DOHH2 (cell line): Measurements from ENCODE around the gene CFAP53.

Source experiments
- H3F3A ChIP-seq: fragments of 200-600 bp; sonication (generic), shearing (Covaris generic); 2 replicates; pipeline ENCODE4 v1.6.0; 2016; ENCODE audit warnings: antibody characterized with exemption, mild to moderate bottlenecking; ENCODE audit not compliant: control insufficient read depth, insufficient read depth
- H3K27ac ChIP-seq: fragments of 200-600 bp; sonication (generic); 2 replicates; pipeline ENCODE4 v1.5.1; 2014; ENCODE audit warnings: low read depth, mild to moderate bottlenecking, low read length, moderate library complexity
- H3K27me3 ChIP-seq: fragments of 200-600 bp; sonication (generic); 2 replicates; pipeline ENCODE4 v1.6.1; 2014; ENCODE audit warnings: mild to moderate bottlenecking, low read length, mixed read lengths; ENCODE audit not compliant: control insufficient read depth
- H3K36me3 ChIP-seq: fragments of 200-600 bp; sonication (generic); 2 replicates; pipeline ENCODE4 v1.6.1; 2014; ENCODE audit warnings: mild to moderate bottlenecking, low read length, moderate library complexity, mixed read lengths; ENCODE audit not compliant: control insufficient read depth
- H3K4me1 ChIP-seq: fragments of 200-600 bp; sonication (generic); 2 replicates; pipeline ENCODE4 v1.6.1; 2014; ENCODE audit warnings: mild to moderate bottlenecking, low read length, mixed read lengths; ENCODE audit not compliant: control insufficient read depth
- H3K4me2 ChIP-seq: fragments of 200-600 bp; sonication (generic); 2 replicates; pipeline ENCODE4 v1.6.0; 2014; ENCODE audit warnings: mild to moderate bottlenecking, low read length, moderate library complexity
- H3K4me3 ChIP-seq: fragments of 200-600 bp; sonication (generic); 2 replicates; pipeline ENCODE4 v1.5.1; 2014; ENCODE audit warnings: mild to moderate bottlenecking, low read length, mixed read lengths
- H3K79me2 ChIP-seq: fragments of 200-600 bp; sonication (generic); 2 replicates; pipeline ENCODE4 v1.6.1; 2014; ENCODE audit warnings: mild to moderate bottlenecking, low read length, mixed read lengths; ENCODE audit not compliant: control insufficient read depth
- H3K9me2 ChIP-seq: fragments of 200-600 bp; sonication (generic); replicated peaks from 2 replicates; pipeline ENCODE4 v1.6.1; 2014; ENCODE audit warnings: mild to moderate bottlenecking, low read length, mixed read lengths; ENCODE audit not compliant: control insufficient read depth
- H3K9me3 ChIP-seq: fragments of 200-600 bp; sonication (generic); 2 replicates; pipeline ENCODE4 v1.6.1; 2014; ENCODE audit warnings: antibody characterized with exemption, low read length, mixed read lengths; ENCODE audit not compliant: control insufficient read depth, insufficient read depth
- H4K20me1 ChIP-seq: fragments of 200-600 bp; sonication (generic); 2 replicates; pipeline ENCODE4 v1.6.0; 2014; ENCODE audit warnings: low read depth, mild to moderate bottlenecking, antibody characterized with exemption, low read length, moderate library complexity; ENCODE audit not compliant: control insufficient read depth, insufficient read depth
- EZH2phosphoT487 ChIP-seq: fragments of 200-600 bp; sonication (generic); IDR thresholded peaks from 2 replicates; pipeline ENCODE4 v1.6.1; 2017; ENCODE audit warnings: borderline replicate concordance, mild to moderate bottlenecking, antibody characterized with exemption, low read length, moderate library complexity, mixed read lengths
- TF ChIP-seq, protein P1 (sequence below): fragments of 200-600 bp; sonication (generic); IDR thresholded peaks from one replicate; pipeline ENCODE4 v1.5.1; 2014; ENCODE audit warnings: antibody characterized with exemption, mild to moderate bottlenecking, low read depth, low read length; ENCODE audit not compliant: poor library complexity, severe bottlenecking

CFAP53 gene

DNA sequence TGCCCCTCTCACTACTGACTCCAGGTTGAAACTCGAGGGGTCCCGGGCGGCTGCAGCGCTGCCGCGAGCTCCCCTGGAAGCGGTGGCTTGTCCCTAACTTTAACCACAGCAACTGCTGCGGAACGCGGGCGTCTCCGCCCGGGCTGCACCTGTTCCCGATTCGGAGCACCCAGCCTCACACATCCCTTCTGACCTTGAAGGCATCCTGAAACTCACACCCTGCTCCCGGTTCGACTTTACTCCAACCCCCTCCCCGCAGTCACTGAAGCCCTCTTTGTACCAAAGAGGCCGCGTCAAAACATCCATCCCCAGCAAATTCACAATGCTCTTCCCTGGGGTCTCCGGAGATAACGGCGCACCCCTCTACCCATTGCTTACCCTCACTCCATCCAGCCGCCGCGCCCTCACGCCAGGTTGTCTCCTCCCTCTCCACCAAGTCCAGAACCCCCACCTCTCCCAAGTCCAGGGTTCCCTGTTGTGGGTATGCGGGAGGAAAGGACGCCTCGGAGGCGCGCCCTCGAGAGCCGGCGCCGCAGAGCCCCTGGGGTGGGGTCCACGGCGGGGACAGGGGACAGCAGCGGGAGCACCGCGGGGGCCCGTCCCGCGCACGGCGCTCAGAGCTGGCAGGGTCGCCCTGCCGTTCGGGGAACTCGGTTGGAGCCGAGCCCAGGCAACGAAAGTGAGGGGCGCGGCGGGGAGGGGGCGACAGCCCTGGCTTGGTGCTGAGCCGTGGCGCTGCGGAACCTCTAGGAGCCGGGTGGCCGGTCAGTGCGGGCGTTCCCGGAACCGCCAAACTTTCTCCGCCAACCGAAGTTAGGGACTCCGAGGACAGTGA, 72.3 kb downstream of the CFAP53 start:
- no peaks in the 10 kb centered on the region for H3K9me3 ChIP-seq
- no peaks in the 10 kb centered on the region for H3K9me2 ChIP-seq
- peaks cover 54% of the 10 kb centered on the region for H3K27me3 ChIP-seq
- H4K20me1 ChIP-seq = no peaks in the 10 kb centered on the region
- no peaks in the 10 kb centered on the region for H3F3A ChIP-seq
- H3K27ac ChIP-seq = no peak overlapping the region
- no peaks in the 10 kb centered on the region for H3K36me3 ChIP-seq
- TF ChIP-seq, protein P1, sequence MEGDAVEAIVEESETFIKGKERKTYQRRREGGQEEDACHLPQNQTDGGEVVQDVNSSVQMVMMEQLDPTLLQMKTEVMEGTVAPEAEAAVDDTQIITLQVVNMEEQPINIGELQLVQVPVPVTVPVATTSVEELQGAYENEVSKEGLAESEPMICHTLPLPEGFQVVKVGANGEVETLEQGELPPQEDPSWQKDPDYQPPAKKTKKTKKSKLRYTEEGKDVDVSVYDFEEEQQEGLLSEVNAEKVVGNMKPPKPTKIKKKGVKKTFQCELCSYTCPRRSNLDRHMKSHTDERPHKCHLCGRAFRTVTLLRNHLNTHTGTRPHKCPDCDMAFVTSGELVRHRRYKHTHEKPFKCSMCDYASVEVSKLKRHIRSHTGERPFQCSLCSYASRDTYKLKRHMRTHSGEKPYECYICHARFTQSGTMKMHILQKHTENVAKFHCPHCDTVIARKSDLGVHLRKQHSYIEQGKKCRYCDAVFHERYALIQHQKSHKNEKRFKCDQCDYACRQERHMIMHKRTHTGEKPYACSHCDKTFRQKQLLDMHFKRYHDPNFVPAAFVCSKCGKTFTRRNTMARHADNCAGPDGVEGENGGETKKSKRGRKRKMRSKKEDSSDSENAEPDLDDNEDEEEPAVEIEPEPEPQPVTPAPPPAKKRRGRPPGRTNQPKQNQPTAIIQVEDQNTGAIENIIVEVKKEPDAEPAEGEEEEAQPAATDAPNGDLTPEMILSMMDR = no peak
- no peak for TF ChIP-seq EZH2phosphoT487
- H3K79me2 ChIP-seq = no peaks in the 10 kb centered on the region
- no peak overlapping the region; the same call in 1 of the 2 replicates for H3K4me3 ChIP-seq
- peak overlapping the region; percentile 44; the same call in 1 of the 2 replicates for H3K4me2 ChIP-seq
- H3K4me1 ChIP-seq = peaks cover 3% of the 10 kb centered on the region; the same call in 1 of the 2 replicates

DNA sequence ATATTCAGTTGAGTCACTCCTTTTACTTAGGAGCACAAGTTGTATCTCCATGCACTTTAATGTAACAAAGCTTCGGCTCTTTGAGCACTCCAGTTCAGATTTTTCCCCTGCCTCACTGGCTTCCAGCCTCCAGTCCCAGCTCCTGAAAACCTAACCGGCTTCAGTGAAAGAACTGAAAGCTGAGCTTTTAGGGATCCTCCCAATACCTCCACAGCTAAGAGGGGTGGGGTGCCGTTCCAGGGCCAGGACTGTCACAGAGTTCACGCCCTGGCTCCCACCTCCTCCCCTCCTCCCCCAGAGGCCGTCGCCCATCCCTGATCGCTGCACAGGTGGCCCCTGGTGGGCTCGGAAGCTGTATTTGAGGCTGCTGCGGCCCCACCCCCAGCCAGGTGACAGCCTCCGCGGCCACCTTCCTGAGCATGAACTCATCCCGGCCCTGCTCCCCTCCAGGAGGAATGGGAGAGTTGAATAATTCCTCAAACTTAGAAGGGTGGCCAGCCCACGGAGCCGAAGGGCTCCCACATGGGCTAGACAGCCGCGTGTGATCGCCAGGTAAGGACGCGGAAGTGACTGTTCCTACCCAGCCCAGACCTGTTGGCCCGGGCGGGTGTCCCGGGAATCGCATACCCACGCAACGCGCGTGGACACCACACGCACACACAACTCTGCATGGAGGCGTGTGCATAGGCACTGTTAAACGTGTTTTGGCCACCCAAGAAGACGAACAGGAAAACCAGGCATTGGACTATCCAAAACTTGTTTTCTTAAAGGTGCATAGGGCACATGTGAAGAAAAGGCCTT, 73.1 kb downstream of the CFAP53 start:
- Histone ChIP-seq H3K9me3 (no peaks in the 10 kb centered on the region), H3K27me3 (peaks cover 54% of the 10 kb centered on the region), H3K4me2 (no peak overlapping the region), H3F3A (no peaks in the 10 kb centered on the region), H4K20me1 (no peaks in the 10 kb centered on the region), H3K36me3 (no peaks in the 10 kb centered on the region), H3K4me1 (peaks cover 3% of the 10 kb centered on the region; the same call in 1 of the 2 replicates), H3K4me3 (no peak overlapping the region), H3K9me2 (no peaks in the 10 kb centered on the region), H3K79me2 (no peaks in the 10 kb centered on the region), H3K27ac (no peak overlapping the region)
- TF ChIP-seq, protein P1 = no peak
- no peak for TF ChIP-seq EZH2phosphoT487

DNA sequence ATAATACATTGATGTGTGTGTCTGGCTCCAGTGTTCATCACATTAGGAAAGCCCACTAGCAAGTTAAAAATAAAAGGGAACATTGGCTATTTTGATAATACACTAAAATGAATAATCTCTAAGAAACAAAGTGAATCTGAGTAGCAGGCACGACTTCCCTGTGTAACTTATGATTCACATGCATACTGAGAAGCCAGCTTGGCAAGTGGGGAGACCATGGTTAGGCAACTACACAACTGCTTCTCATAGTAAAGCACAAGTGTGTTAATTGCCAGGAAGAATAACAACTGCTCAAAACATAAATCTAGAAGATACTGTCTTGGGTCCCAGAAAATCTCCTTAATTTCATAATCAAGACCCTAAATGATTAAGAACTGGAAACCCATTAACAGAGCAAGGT, 75.4 kb downstream of the CFAP53 start:
- Histone ChIP-seq H3K4me2 (no peak overlapping the region), H3K9me2 (no peaks in the 10 kb centered on the region), H3K27ac (no peak overlapping the region), H3K27me3 (peaks cover 43% of the 10 kb centered on the region), H3F3A (no peaks in the 10 kb centered on the region), H3K4me3 (no peak overlapping the region), H3K36me3 (no peaks in the 10 kb centered on the region), H3K79me2 (no peaks in the 10 kb centered on the region), H3K4me1 (peaks cover 3% of the 10 kb centered on the region; the same call in 1 of the 2 replicates), H4K20me1 (no peaks in the 10 kb centered on the region), H3K9me3 (no peaks in the 10 kb centered on the region)
- TF ChIP-seq, protein P1 = no peak
- TF ChIP-seq EZH2phosphoT487 = no peak
